Lower leg skin (tissue), 4 donors: ENCODE data around the gene RSPO1. TPM values are rescaled to one million over a fixed set of nuclear protein-coding genes. Genes with fewer than 3 reads are reported as not detected.
"Not testable (repeated sequence)": the region's sequence is repeated elsewhere in the genome, so short reads cannot be mapped to it uniquely, and the experiment has no call there.

ENCODE experiments used
- DNase-seq, 2 donors: peaks; one replicate each; pipeline ENCODE4 v3.0.0-alpha.2; 2019; ENCODE audit warnings: low spot score in 2 of 2
- H3K4me3 ChIP-seq: fragments of 200-600 bp; sonication (generic); 2 replicates; pipeline ENCODE4 v1.5.1; 2017; ENCODE audit warnings: mild to moderate bottlenecking, low read depth; ENCODE audit not compliant: poor library complexity, severe bottlenecking
- POLR2A ChIP-seq, 2 donors: fragments of 450-650 bp; IDR thresholded peaks; one replicate each; pipeline ENCODE4 v1.6.1; 2016 to 2017; ENCODE audit warnings: antibody characterized with exemption in 2 of 2, mild to moderate bottlenecking in 1 of 2, moderate library complexity in 1 of 2
- WGBS, 2 donors: methylation state at CpG; one replicate each; pipeline ENCODE4 v1.1.5; 2018; 5-methylcytosine and 5-hydroxymethylcytosine counted together
- intact Hi-C: fragments of 100-400 bp; cut with DNase I; formaldehyde crosslinking; loops from one replicate; pipeline ENCODE4 v1.15.0; 2023; ENCODE audit warnings: low total_unique reads
- total RNA-seq, 4 donors: library from RNA; depleted of rRNA; stranded (reverse); fragments of >200 nt; gene quantifications; one replicate each; pipeline ENCODE4 v1.1.0, GENCODE V29; 2016
- TF ChIP-seq, protein P1 (sequence below), 3 donors: fragments of 450-650 bp; IDR thresholded peaks; one replicate each; pipeline ENCODE4 v1.5.1; 2016; ENCODE audit warnings: antibody characterized with exemption in 3 of 3, mild to moderate bottlenecking in 3 of 3, moderate library complexity in 2 of 3

RSPO1 gene
- total RNA-seq = 1 to 10 TPM; 1.1 to 9.4 (median 6.2) TPM

DNA sequence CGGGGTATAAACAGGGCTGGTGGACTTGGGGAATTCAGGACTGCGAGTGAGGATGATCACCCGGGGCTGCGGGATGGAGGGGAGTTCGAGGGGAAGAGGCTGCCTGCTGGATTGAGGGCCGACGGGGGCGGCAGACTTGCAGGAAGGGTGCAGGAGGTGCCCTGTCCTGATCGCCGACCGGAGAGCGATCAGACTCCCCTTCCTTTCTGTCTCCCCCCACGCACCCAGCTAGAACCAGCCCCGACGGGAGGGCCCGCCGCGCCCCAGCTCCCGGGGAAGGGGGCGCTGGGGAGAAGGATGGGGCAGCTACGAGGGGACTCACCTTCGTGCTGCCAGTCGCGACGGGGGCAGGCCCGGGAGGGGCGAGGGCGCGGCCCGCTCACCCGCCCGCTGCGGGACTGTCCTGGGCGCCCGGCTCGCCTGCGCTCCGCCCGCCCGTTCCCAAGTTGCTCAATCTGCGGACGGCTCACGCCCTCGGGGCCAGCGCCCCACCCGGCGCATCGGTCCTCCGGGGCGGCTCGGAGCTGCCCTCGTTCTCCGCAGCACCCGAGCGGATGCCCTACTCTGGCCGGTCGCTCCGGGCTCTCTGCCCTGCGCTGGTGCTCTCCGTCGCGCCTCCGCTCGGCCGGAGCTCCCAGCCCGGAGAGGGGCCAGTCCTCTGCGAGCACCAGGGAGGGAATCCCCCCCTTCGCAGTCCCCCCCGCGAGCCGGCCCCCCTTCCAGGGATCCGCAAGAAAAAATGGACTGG lies at the start of gene RSPO1:
Gene RSPO1 (minus strand): TSS at position 649 of the 748 bp plus-strand sequence. CDS start 5,231 bp downstream, outside the sequence.
- TF ChIP-seq POLR2A (IDR thresholded peaks at IDR 0.05) = no peak
- TF ChIP-seq, protein P1, sequence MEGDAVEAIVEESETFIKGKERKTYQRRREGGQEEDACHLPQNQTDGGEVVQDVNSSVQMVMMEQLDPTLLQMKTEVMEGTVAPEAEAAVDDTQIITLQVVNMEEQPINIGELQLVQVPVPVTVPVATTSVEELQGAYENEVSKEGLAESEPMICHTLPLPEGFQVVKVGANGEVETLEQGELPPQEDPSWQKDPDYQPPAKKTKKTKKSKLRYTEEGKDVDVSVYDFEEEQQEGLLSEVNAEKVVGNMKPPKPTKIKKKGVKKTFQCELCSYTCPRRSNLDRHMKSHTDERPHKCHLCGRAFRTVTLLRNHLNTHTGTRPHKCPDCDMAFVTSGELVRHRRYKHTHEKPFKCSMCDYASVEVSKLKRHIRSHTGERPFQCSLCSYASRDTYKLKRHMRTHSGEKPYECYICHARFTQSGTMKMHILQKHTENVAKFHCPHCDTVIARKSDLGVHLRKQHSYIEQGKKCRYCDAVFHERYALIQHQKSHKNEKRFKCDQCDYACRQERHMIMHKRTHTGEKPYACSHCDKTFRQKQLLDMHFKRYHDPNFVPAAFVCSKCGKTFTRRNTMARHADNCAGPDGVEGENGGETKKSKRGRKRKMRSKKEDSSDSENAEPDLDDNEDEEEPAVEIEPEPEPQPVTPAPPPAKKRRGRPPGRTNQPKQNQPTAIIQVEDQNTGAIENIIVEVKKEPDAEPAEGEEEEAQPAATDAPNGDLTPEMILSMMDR (IDR thresholded peaks at IDR 0.05) = no peak
- WGBS, 2 donors = 1 to 2% methylated on average over 10 to 49 of the region's 72 CpGs
- intact Hi-C loops = loop anchor here (5.0 kb wide), 1 partner anchor 968 kb away; no protein-coding TSS in a partner anchor
- H3K4me3 ChIP-seq = no peak within 1 kb of the TSS
- no peak for DNase-seq

DNA sequence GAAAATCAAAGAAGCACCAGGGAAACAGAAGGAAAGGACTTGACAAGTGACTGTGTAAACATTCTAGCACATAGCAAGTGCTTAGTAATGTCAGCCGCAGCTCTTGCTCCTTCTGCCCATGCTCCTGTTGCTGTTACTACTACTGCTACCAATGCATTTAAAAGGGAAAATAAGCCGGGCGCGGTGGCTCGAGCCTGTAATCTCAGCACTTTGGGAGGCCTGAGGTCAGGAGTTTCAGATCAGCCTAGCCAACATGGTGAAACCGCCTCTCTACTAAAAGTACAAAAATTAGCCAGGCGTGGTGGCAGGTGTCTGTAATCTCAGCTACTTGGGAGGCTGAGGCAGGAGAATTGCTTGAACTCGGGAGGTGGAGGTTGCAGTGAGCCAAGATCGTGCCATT lies 49.5 kb upstream of the RSPO1 start:
- intact Hi-C loops = loop anchor here (10.0 kb wide), 1 partner anchor 229 kb away; no protein-coding TSS in a partner anchor
- DNase-seq, H3K4me3 ChIP-seq: not testable (repeated sequence)
- WGBS, 2 donors = 90 to 93% methylated on average over 9 of the region's 9 CpGs

DNA sequence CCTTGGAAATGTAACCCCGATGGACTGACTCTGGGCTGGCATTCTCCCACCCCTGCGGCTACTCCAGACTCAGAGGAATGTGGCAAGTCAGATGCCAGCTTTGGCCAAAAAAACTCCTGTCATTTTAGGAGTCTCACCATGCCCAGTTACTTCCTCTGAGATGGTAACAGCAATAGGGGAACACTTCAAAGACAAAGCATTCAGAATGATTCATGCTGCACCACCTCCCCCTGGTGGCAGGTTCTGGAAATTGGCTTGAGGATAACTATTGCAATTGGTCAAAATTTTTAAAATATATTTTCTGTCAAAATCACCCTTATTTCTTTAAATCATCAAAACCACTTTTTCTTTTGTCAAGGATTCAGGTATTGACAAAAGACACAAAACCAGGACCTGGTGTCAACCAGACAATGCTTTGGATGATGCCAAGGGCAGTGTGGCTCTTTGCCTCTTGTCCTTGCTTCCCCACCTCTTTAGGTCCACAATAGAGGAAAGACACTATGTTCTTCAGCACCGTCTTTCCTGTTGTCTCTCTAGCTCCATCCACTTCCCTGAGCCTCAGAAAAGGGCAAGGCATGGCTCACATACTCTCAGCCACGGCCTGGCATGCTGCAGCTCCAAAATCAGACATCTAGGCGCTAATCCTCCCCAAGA lies 47.8 kb upstream of the RSPO1 start:
- intact Hi-C loops = loop anchor here (10.0 kb wide), 1 partner anchor 228 kb away; no protein-coding TSS in a partner anchor
- no peak overlapping the region for H3K4me3 ChIP-seq
- DNase-seq = peak; percentile 63 to 94
- TF ChIP-seq, protein P1 (IDR thresholded peaks at IDR 0.05) = peak in 1 of 3 donors; percentile 87
- no peak for TF ChIP-seq POLR2A (IDR thresholded peaks at IDR 0.05)
- WGBS, 2 donors = 59 to 71% methylated on average over 5 of the region's 5 CpGs

- intact Hi-C loops = loop anchor here (10.0 kb wide), 1 partner anchor 226 kb away; no protein-coding TSS in a partner anchor
Observed at GRCh38 chr1:37680933-37681332, 46.2 kb upstream of the RSPO1 start.

GRCh38 chr1:37677808-37678207 lies 43.1 kb upstream of the RSPO1 start:
- TF ChIP-seq, protein P1 (IDR thresholded peaks at IDR 0.05) = no peak
- no peak for DNase-seq
- intact Hi-C loops = loop anchor here (10.0 kb wide), 1 partner anchor 73 kb away; no protein-coding TSS in a partner anchor
- H3K4me3 ChIP-seq = no peak overlapping the region
- 89 to 93% methylated on average over 5 of the region's 5 CpGs for WGBS, 2 donors

More at GRCh38 chr1:37680933-37681332, 46.2 kb upstream of the RSPO1 start:
- TF ChIP-seq, protein P1 (IDR thresholded peaks at IDR 0.05) = no peak
- TF ChIP-seq POLR2A (IDR thresholded peaks at IDR 0.05) = no peak
- WGBS, 2 donors = 81 to 84% methylated on average over 3 of the region's 3 CpGs
- H3K4me3 ChIP-seq = no peak overlapping the region
- DNase-seq = peak in 1 of 2 donors; percentile 21

GRCh38 chr1:37677143-37677439 lies 42.4 kb upstream of the RSPO1 start:
- TF ChIP-seq POLR2A (IDR thresholded peaks at IDR 0.05) = no peak
- TF ChIP-seq, protein P1 (IDR thresholded peaks at IDR 0.05) = no peak
- intact Hi-C loops = loop anchor here (10.0 kb wide), 1 partner anchor 72 kb away; no protein-coding TSS in a partner anchor
- DNase-seq = no peak
- 66 to 67% methylated on average over 4 of the region's 4 CpGs for WGBS, 2 donors
- H3K4me3 ChIP-seq = no peak overlapping the region
